GM12878 (cell line): ENCODE data around the gene TEDC1. TPM values are rescaled to one million over a fixed set of nuclear protein-coding genes. Genes with fewer than 3 reads are reported as not detected.

ENCODE experiments used
- ATAC-seq: fragments of 200-7000 bp; cut with Tn5 transposase; 3 replicates; pipeline ENCODE4 v1.9.1; 2020; ENCODE audit warnings: mild to moderate bottlenecking, moderate library complexity
- BruUV-seq: library from RNA; stranded (reverse); fragments of 400-500 nt; replicated peaks from 2 replicates; lab custom pipeline; 2021; lab: Mats Ljungman, UMichigan
- CTCF ChIA-PET: fragments of 300-600 bp; sonication (Branson Sonifier 250); formaldehyde crosslinking; extraction: SDS; loops from one replicate; lab custom pipeline; 2021; ENCODE audit warnings: inconsistent platforms; lab: Yijun Ruan, JAX
- POLR2A ChIA-PET: fragments of 350-600 bp; formaldehyde crosslinking; extraction: SDS; loops from one replicate; lab custom pipeline; 2021; ENCODE audit warnings: inconsistent platforms; lab: Charles Lee
- RAD21 ChIA-PET: fragments of 300-600 bp; sonication (Branson Sonifier 250); formaldehyde crosslinking; loops from one replicate; lab custom pipeline; 2023; ENCODE audit warnings: antibody characterized with exemption; ENCODE audit not compliant: unreplicated experiment; lab: Charles Lee
- SMC1A ChIA-PET: fragments of 300-600 bp; sonication (Branson Sonifier 250); formaldehyde crosslinking; loops from one replicate; lab custom pipeline; 2023; ENCODE audit not compliant: unreplicated experiment, uncharacterized antibody; lab: Charles Lee
- DNase-seq: peaks from one replicate; pipeline ENCODE4 v3.0.0-alpha.2; 2011; ENCODE audit warnings: low read depth, low spot score
- FAIRE-seq: peaks from 3 replicates; lab custom pipeline; 2011; peaks lifted over from hg19 to GRCh38; lab: Jason Lieb, UNC
- H2AFZ ChIP-seq: 2 replicates; pipeline ENCODE4 v1.6.0; 2011; ENCODE audit warnings: low read depth, low read length, control low read depth; ENCODE audit not compliant: control insufficient read depth
- H3K27ac ChIP-seq: 2 replicates; pipeline ENCODE4 v1.5.1; 2011; ENCODE audit warnings: control low read depth; ENCODE audit not compliant: control insufficient read depth, insufficient read depth
- H3K27me3 ChIP-seq, 2 experiments: replicated peaks in 1 of 2; 2 replicates each; pipeline versions ENCODE4 v1.6.0 to v1.6.1; 2011; ENCODE audit warnings: low read length in 1 of 2; ENCODE audit not compliant: control insufficient read depth in 2 of 2, insufficient read depth in 2 of 2
- H3K36me3 ChIP-seq, 2 experiments: 2 replicates each; pipeline ENCODE4 v1.5.1; 2011; ENCODE audit warnings: low read length in 1 of 2; ENCODE audit not compliant: control insufficient read depth in 2 of 2, insufficient read depth in 2 of 2
- H3K4me1 ChIP-seq: 2 replicates; pipeline ENCODE4 v1.6.1; 2011; ENCODE audit warnings: mild to moderate bottlenecking, low read length, moderate library complexity, mixed read lengths; ENCODE audit not compliant: control insufficient read depth, insufficient read depth
- H3K4me2 ChIP-seq: 2 replicates; pipeline ENCODE4 v1.6.0; 2011; ENCODE audit warnings: control low read depth; ENCODE audit not compliant: control insufficient read depth, insufficient read depth
- H3K4me3 ChIP-seq: fragments of 200-600 bp; sonication (generic); 2 replicates; pipeline ENCODE4 v1.5.1; 2016
- H3K79me2 ChIP-seq: 2 replicates; pipeline ENCODE4 v1.6.0; 2011; ENCODE audit warnings: low read length; ENCODE audit not compliant: control insufficient read depth, insufficient read depth
- H3K9ac ChIP-seq: 2 replicates; pipeline ENCODE4 v1.8.0; 2011; ENCODE audit warnings: low read length, control low read depth, mixed read lengths; ENCODE audit not compliant: control insufficient read depth, insufficient read depth
- H3K9me3 ChIP-seq: replicated peaks from 3 replicates; pipeline ENCODE4 v1.5.1; 2011; ENCODE audit warnings: mild to moderate bottlenecking, low read length; ENCODE audit not compliant: control insufficient read depth, insufficient read depth
- H4K20me1 ChIP-seq: 2 replicates; pipeline ENCODE4 v1.6.0; 2011; ENCODE audit not compliant: control insufficient read depth, insufficient read depth
- CREB1 ChIP-seq: IDR thresholded peaks from 2 replicates; pipeline ENCODE4 v1.6.1; 2012; ENCODE audit warnings: low read depth, mild to moderate bottlenecking, inconsistent platforms
- EP300 ChIP-seq, 2 experiments: fragments of 150-350 bp in 1 of 2; IDR thresholded peaks; 2 replicates each; pipeline ENCODE4 v1.6.1; 2011 to 2012; ENCODE audit warnings: low read depth in 2 of 2, low read length in 2 of 2, borderline replicate concordance in 1 of 2, improper control_type of control experiment in 1 of 2, inconsistent platforms in 1 of 2; ENCODE audit not compliant: control insufficient read depth in 1 of 2
- FOXK2 ChIP-seq: fragments of 450-650 bp; IDR thresholded peaks from 2 replicates; pipeline ENCODE4 v1.6.1; 2017; ENCODE audit warnings: mild to moderate bottlenecking, moderate library complexity
- MTA3 ChIP-seq: IDR thresholded peaks from 2 replicates; pipeline ENCODE4 v1.6.1; 2012; ENCODE audit warnings: low read length, inconsistent platforms, borderline replicate concordance
- POLR2A ChIP-seq: IDR thresholded peaks from 2 replicates; pipeline ENCODE4 v1.6.1; 2011; ENCODE audit warnings: low read depth, mild to moderate bottlenecking, low read length
- SIX5 ChIP-seq: IDR thresholded peaks from 2 replicates; pipeline ENCODE4 v1.6.1; 2011; ENCODE audit warnings: mild to moderate bottlenecking, low read depth, low read length, moderate library complexity; ENCODE audit not compliant: severe bottlenecking
- SMAD5 ChIP-seq: IDR thresholded peaks from 2 replicates; pipeline ENCODE4 v1.6.1; 2016; ENCODE audit warnings: antibody characterized with exemption, low read depth
- TAF1 ChIP-seq: IDR thresholded peaks from 2 replicates; pipeline ENCODE4 v1.6.1; 2011; ENCODE audit warnings: mild to moderate bottlenecking, low read depth, low read length, borderline replicate concordance
- TARDBP ChIP-seq: IDR thresholded peaks from 2 replicates; pipeline ENCODE4 v1.6.1; 2016; ENCODE audit warnings: borderline replicate concordance
- TCF7 ChIP-seq: IDR thresholded peaks from 2 replicates; pipeline ENCODE4 v1.6.1; 2014; ENCODE audit warnings: antibody characterized with exemption, borderline replicate concordance
- WGBS: methylation state at CpG from one replicate; pipeline ENCODE4 v1.1.6; 2016; ENCODE audit warnings: low lambda C conversion rate; ENCODE audit not compliant: insufficient replicate concordance, insufficient coverage; ENCODE audit errors: missing lambda C conversion rate; 5-methylcytosine and 5-hydroxymethylcytosine counted together
- in situ Hi-C: fragments of 300-500 bp; cut with MboI; formaldehyde crosslinking; loops from 9 replicates; pipeline ENCODE4 v1.14.3; 2018; ENCODE audit warnings: mixed read lengths
- intact Hi-C: fragments of 100-400 bp; cut with micrococcal nuclease; formaldehyde crosslinking; loops from one replicate; pipeline ENCODE4 v1.14.2; 2022; ENCODE audit not compliant: unreplicated experiment
- polyA plus RNA-seq, 11 experiments: library from polyadenylated mRNA; depleted of rRNA in 4 of 11; unstranded in 6 of 11; stranded (reverse) in 5 of 11; fragments of >200 nt; fragmentation: Nextera tagmentation in 4 of 11; fragmentation: Illumina TruSeq in 1 of 11; extraction: Ambion mirVana in 4 of 11; extraction: Trizol in 1 of 11; gene quantifications; 1 replicate in 1 of 11; 2 replicates in 10 of 11; pipeline versions ENCODE4 v1.2.1 to v1.2.3, GENCODE V29; 2011 to 2016; ENCODE audit warnings: inconsistent platforms in 2 of 11, missing spikeins in 2 of 11, low read depth in 1 of 11
- total RNA-seq, 4 experiments: library from RNA; depleted of rRNA in 3 of 4; stranded (reverse); fragments of >200 nt in 3 of 4; fragmentation: Illumina TruSeq in 1 of 4; extraction: Trizol in 1 of 4; gene quantifications; 2 replicates each; pipeline versions ENCODE4 v1.2.1 to v1.2.3, GENCODE V29; 2013 to 2021
- TF ChIP-seq, protein P1 (sequence below): fragments of 450-650 bp; IDR thresholded peaks from 2 replicates; pipeline ENCODE4 v1.6.1; 2018; ENCODE audit warnings: borderline replicate concordance, mild to moderate bottlenecking; ENCODE audit not compliant: partially characterized antibody

Gene TEDC1
- total and polyA plus RNA-seq, 10 of the 15 experiments (the other 5 are each of a cell fraction or from before 2014, with no cell fraction given): 0.19 to 34.2 (median 14.5) TPM

DNA sequence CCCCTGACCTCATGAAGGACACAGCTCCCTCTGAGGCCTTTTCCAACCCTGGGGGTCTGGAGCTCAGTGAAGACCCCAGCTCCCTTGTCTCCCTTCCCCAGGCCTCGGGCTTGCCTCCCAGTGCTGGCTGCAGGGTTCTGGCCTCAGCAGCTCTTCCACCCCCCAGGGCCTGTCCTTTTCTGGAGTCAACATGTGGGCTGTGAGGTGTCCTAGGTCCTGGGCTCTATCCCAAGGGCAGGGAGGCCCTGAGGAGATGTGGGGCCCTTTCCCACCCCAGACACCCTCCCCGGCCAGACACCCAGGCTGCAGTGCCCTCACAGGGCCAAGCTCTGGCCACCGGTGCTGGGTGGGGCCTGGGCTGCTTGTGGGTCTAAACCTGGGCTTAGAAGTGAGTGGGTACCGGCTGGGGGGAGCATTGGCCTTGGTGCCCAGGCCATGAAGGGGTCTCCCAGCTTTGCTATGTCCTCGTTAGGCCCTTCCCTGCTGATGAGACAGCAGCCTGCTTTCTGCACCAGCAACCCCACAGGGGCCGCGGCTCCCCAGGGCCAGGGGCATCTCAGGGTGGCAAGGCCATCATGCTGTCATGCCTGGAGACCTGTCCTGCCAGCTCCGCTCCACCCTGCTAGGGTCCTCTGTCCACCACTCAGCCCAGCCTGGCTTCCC, 19.1 kb upstream of the TEDC1 start:
- FAIRE-seq (no peak), DNase-seq (no peak), ATAC-seq (no peak)
- no TSS peak for BruUV-seq
- TF ChIP-seq, protein P1, sequence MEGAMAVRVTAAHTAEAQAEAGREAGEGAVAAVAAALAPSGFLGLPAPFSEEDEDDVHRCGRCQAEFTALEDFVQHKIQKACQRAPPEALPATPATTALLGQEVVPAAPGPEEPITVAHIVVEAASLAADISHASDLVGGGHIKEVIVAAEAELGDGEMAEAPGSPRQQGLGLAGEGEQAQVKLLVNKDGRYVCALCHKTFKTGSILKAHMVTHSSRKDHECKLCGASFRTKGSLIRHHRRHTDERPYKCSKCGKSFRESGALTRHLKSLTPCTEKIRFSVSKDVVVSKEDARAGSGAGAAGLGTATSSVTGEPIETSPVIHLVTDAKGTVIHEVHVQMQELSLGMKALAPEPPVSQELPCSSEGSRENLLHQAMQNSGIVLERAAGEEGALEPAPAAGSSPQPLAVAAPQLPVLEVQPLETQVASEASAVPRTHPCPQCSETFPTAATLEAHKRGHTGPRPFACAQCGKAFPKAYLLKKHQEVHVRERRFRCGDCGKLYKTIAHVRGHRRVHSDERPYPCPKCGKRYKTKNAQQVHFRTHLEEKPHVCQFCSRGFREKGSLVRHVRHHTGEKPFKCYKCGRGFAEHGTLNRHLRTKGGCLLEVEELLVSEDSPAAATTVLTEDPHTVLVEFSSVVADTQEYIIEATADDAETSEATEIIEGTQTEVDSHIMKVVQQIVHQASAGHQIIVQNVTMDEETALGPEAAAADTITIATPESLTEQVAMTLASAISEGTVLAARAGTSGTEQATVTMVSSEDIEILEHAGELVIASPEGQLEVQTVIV: no peak
- TF ChIP-seq CREB1: no peak
- no peak for TF ChIP-seq TAF1
- TF ChIP-seq EP300 (IDR thresholded peaks at IDR 0.05; ENCODE audit: borderline replicate concordance in 1 of 2, control insufficient read depth in 1 of 2, low read depth in 2 of 2, low read length in 2 of 2): no peak
- TF ChIP-seq FOXK2: no peak
- TF ChIP-seq SMAD5: no peak
- no peak for TF ChIP-seq POLR2A
- no peak for TF ChIP-seq SIX5
- TF ChIP-seq TARDBP: no peak
- TF ChIP-seq MTA3: no peak
- no peak for TF ChIP-seq TCF7
- SMC1A ChIA-PET: no interaction called here
- CTCF ChIA-PET: interaction anchor here (0.6 to 1.5 kb wide), 2 partner anchors 9 to 1783 kb away, joined by 3 to 7 read pairs; no protein-coding TSS in a partner anchor
- H3K79me2 ChIP-seq: no peaks in the 10 kb centered on the region
- intact Hi-C loops (no loop called here), in situ Hi-C loops (no loop called here)
- no peak overlapping the region for H3K4me3 ChIP-seq
- no peak overlapping the region for H2AFZ ChIP-seq
- H3K4me2 ChIP-seq: no peak overlapping the region
- H3K36me3 ChIP-seq: peaks cover 0 to 9% of the 10 kb centered on the region in 2 experiments; a peak in 3 of 4 replicates
- no peak overlapping the region for H3K27ac ChIP-seq
- WGBS: 84% methylated on average over 8 of the region's 8 CpGs
- no peaks in the 10 kb centered on the region; the same call in 2 of the 3 replicates for H3K9me3 ChIP-seq
- H4K20me1 ChIP-seq: no peaks in the 10 kb centered on the region
- peaks cover 4 to 8% of the 10 kb centered on the region in 2 experiments; a peak in 3 of 4 replicates for H3K27me3 ChIP-seq
- no peak overlapping the region for H3K9ac ChIP-seq
- H3K4me1 ChIP-seq: no peaks in the 10 kb centered on the region
- RAD21 ChIA-PET: interaction anchor here (0.9 kb wide), 1 partner anchor 101 kb away, joined by 3 read pairs; no protein-coding TSS in a partner anchor
- POLR2A ChIA-PET: no interaction called here
